Loucy (cell line): ENCODE measurements around the gene PRKCE.

ENCODE experiments used
- CTCF ChIP-seq: fragments of 200-600 bp; sonication (generic); conservative IDR thresholded peaks from 2 replicates; pipeline ENCODE4 v1.5.1; 2014; ENCODE audit warnings: mild to moderate bottlenecking, antibody characterized with exemption, low read length
- EZH2phosphoT487 ChIP-seq: fragments of 200-600 bp; IDR thresholded peaks from 2 replicates; pipeline ENCODE4 v1.6.1; 2018; ENCODE audit warnings: antibody characterized with exemption, mild to moderate bottlenecking, moderate library complexity, borderline replicate concordance

DNA sequence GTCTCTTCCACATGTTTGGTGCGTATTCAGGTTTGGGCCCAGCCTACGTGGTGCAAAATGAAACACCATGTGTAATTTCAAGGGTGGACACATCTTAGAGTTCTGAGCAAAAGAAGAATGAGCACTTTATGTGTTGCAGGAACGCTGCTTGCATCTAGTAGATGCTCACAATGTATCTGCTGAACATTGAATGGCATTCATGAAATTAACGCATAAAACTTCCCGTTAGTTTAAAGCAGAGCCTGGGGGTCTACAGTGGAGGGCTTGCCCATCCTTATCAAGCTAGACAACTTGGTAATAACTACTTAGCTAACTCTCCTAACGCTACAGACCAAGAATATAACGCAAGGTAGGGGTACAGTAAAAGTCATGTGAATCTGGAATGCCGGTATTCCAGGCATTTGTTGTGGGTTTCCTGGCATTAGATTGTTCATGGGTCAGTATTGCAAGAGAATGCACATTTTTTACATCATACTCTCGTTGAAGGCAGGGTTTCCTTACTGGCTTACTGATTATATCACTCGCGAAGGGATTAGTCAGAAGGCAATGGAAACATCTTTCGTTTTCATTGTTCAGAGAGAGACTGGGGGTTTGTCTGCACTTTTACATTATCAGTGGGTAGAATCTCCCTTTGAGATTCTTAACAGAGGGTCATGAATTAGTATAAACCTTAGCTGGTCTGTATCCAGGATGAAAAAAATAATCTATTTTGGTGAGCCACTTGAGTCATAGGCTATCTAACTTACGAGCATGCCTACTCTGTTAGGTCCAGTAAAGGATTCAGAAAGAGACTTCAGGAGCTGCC is 416.2 kb downstream of the PRKCE start:
- TF ChIP-seq CTCF (no peak), EZH2phosphoT487 (no peak)
